Left renal pelvis (tissue), 4 donors: ENCODE measurements around the gene RDX. TPM values are rescaled to one million over a fixed set of nuclear protein-coding genes. Genes with fewer than 3 reads are reported as not detected.

Experiments
- DNase-seq, 4 donors: peaks; one replicate each; pipeline ENCODE4 v3.0.0-alpha.2; 2013; ENCODE audit warnings: low read depth in 4 of 4, low spot score in 3 of 4
- polyA plus RNA-seq, 4 donors: library from polyadenylated mRNA; unstranded; fragments of 120-200 nt; gene quantifications; one replicate each; pipeline ENCODE4 v1.2.1, GENCODE V29; 2013; ENCODE audit not compliant: insufficient read length in 4 of 4

The RDX gene
- polyA plus RNA-seq, 4 donors, result 101 to 196 (median 139) TPM

DNA sequence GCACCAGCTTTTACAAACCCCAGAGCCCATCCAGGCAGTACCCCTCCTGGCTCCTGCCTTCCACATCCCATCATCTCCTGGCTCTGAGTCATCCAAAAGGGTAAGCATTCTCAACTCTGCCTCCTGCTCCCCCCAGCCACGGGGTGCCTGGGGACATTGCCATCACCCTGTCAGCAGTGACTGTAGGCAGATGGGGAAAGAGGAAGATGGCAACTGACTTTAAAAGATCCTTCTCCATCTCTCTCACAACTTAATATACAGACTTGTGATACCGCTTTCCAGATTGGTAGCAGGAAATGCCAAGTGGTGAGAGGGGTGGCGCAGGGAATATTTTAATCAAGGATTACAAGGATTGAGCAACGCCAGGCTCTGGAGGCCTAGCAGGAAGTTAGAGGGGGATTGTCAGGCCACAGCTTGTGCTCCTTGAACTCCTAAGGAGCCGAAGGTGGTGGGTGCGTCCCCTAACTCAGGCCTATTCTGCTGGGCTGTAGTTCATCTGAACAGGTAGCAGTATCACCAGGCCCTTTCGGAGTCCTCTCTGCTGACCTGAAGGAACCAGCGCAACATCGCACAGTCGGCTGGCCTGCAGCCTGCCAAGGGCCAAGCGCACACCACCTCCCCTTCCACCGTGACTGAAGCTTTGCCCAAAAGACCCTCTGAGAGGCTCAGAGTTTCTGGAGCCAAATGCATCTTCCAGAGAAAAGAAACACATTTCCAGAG, 119.9 kb downstream of the RDX start:
- DNase-seq, result no peak

DNA sequence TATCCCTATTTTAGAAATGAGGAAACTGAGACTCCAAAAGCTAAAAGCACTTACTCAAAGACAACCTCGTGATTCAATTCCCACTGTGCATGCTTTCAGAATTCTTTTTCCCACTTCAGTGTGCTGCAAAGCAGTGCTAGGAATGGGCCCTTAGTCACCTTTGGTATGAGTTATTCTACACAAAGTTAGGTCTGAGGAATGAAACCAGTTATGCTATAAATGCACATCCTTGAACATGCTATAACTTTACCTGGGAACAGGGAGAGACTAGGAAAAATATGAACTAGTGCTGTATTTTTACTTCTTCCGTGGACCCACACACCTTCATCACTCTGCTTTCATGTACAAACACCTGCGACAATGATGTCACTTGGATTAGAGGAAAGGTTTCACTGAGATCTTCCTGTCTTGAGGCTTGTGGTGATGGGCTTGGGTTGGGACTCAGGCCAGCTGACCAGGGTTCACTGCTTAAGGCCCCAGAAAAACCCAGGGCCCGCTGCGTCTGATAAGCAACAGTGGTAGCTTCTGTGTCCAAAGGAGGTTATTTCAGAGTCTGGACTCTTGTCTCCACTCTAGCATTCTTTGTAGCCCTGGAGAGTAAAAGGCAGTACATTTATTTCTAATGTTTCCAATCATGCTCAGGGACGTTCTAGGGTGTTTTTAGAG, 121.6 kb downstream of the RDX start:
- no peak for DNase-seq

DNA sequence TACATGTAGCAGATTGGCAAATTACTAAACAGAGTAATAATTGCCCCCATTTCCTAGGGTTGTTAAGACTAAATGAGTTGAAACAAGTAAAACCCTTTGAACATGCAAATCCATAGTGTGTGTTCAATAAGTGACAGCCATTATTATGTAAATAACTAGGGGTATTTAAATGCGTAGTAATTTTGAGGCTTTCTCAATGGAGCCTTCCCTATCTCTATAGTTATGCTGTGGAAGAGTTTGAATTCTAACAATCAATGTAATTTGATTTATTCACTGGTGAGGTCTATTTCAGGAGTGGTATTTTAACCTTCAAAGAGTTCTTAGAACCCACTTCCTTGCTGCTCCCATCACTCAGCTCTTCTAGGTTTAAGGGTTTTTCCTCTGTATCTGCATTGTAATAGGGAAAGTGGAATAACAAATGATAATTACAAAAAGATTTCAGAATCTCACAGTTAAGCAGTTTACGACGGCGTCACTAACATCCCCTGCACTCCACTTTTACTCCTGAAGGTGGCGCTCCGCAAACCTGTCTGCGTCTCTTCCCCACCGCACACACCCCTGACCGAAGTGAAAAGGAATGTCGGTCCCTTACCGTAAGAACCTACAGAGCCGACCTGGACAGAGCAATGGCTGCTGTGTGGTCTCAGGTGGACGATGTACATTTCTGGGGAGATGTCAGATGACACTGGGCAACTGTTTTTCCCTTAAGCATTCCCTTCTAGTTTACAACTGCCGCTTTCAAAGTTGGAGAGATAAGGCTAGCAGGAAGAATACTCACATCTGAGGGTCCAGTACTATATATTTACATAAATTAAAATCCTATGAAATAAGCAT, 122.4 kb downstream of the RDX start:
- DNase-seq, result peak; percentile 41 to 56 (median 47)

GRCh38 chr11:110172468-110173065, 123.8 kb downstream of the RDX start:
- DNase-seq, result no peak

- DNase-seq, result no peak
These were observed 126.7 kb downstream of the RDX start for GRCh38 chr11:110169738-110170137.

DNA sequence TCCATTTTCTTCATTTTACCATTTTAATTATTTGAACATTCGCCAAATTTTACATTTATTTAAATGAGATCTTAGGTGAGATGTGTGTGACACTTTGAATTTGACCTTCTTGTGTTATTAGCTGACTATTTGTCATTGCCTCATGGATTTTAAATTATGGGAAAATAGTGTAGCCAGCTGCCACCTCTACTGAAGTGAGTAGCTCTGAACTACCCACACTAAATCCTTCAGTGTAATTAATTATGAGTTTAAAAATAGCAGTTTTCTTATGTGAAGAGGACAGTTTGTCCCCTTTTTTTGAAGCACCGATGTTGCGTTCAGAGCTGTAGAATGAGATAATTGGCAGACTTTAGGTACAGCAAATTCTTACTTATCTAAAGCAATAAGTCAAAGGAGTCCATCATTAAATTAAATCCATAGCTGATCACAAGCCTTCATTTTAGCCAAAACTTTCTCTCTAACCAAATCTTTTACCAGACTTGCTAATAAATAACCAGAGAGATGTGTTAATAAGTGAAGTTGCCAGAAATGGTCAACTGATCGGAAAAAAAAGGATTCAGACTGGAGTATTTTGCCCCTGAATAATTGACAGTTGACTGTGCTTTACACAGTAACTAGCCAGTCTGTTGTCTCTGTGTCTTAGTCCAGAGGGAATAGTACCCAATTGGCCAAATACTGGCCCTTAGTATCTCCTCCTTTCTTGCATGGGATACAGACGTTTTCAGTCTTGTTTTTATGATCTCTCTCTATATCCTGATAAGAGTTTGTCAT, 128.2 kb downstream of the RDX start:
- DNase-seq, result no peak

DNA sequence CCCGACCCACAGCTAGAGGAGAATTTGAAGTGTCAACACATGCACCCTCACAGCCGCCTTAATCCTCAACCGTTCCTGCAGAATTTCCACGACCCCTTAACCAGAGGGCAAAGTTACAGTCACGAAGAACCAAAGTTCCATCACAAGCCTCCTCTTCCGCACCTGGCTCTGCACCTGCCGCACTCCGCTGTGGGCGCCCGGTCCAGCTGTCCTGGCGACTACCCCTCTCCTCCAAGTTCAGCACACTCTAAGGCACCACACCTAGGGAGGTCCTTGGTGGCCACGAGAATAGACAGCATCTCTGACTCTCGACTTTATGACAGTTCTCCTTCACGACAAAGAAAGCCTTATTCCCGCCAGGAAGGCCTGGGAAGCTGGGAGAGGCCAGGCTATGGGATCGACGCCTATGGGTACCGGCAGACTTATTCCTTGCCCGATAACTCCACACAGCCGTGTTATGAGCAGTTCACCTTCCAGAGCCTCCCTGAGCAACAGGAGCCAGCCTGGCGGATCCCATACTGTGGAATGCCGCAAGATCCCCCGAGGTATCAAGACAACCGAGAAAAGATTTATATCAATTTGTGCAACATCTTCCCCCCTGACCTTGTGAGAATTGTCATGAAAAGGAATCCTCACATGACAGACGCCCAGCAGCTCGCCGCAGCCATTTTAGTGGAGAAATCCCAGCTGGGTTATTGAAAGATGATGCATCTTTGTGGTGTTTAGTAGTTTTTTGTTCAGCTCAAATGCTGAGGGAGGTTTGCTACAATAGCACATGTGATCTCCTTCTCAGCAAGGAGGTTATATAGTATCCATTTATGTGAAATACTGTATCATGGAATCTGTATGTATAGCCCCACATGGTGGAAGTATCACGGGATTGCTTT, 131.1 kb downstream of the RDX start:
- no peak for DNase-seq

DNA sequence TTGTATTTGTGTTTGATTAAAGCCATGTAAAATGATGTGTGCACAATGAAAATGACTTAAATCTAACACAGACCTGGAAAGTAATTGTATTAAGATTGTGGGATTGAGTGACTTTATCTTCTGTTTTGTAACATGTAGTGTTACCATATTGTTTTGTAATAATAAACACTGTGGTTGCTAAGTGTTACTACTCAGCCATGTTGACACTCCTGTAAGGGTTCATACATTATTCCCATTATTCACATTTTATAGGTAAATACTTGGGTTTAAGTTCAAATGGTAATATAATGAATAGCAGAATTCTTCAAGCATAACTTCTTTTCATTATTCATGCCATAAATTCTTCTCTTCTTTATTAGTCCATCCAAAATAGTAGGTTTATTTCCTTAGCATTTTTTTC, 134.2 kb downstream of the RDX start:
- DNase-seq, result no peak

- no peak for DNase-seq
These were observed 135.4 kb downstream of the RDX start for GRCh38 chr11:110161061-110161460.

DNA sequence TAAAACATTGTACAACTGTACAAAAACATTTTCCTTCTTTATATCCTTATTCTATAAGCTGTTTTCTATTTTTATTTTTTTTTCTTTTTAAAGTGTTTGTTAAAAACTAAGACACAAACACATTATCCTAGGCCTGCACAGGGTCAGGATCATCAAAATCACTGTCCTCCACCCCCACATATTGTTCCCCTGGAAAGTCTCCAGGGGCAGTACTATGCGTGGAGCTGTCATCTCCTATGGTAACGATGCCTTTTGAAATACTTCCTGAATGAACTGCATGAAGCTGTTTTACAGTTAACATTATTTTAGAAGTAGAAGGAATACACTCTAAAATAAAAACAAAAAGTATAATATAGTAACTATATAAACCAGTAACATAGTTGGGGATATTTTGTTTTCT, 136.0 kb downstream of the RDX start:
- DNase-seq, result no peak

- no peak for DNase-seq
These were observed 136.4 kb downstream of the RDX start for GRCh38 chr11:110160016-110160415.

- no peak for DNase-seq
These were observed 136.9 kb downstream of the RDX start for GRCh38 chr11:110159476-110159875.

- DNase-seq, result no peak
These were observed 137.9 kb downstream of the RDX start for GRCh38 chr11:110158317-110159200.

GRCh38 chr11:110156503-110156902, 139.9 kb downstream of the RDX start:
- no peak for DNase-seq

DNA sequence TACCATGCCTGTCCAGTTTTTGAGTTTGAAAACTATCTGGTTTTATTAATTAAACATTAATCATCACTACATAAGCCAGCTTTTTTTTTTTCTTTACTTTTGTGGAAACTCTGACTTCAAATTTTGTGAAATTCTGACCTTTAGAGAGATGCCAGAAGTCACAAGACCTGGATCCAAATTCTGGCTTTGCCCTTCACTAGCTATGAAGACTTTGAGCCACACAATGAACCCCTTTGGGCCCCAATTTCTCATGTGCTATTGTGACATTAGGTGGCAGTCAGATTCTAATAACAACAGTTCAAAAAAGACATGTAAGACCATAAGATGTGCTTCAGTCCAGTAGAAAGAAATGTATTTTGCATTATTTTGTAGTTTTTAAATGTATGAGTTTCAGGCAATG, 142.9 kb downstream of the RDX start:
- no peak for DNase-seq

DNA sequence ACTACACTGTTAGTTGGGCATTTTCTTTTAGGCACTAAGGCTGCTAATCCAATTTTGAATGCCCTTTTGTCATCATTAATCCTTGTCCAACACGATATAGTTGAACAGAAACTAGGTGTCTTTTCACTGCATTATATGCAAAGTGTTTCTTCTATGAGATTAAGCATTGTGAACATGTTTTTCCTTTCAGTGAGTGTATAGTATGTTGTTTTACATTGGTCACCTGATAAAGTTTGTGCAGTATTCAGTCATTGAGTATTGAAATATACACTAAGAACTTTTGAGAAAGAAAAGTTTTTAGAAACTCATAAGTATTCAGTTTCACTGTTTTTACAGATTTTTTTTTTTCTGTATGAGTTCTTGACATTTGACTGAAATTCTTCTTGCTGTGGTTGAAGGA, 144.2 kb downstream of the RDX start:
- DNase-seq, result no peak

- no peak for DNase-seq
These were observed 147.4 kb downstream of the RDX start for GRCh38 chr11:110148775-110149744.
